AG04449 (cell line): ENCODE measurements around the gene DNM3.

Experiments used
- CTCF ChIA-PET: fragments of 350-600 bp; formaldehyde crosslinking; extraction: SDS; loops from one replicate; lab custom pipeline; 2021; ENCODE audit warnings: antibody characterized with exemption; lab: Yijun Ruan, JAX
- POLR2A ChIA-PET: fragments of 400-600, 350-600 bp; formaldehyde crosslinking; extraction: SDS; loops from one replicate; lab custom pipeline; 2020; ENCODE audit warnings: antibody characterized with exemption, inconsistent platforms; lab: Yijun Ruan, JAX
- DNase-seq: peaks from one replicate; pipeline ENCODE4 v3.0.0-alpha.2; 2010; ENCODE audit warnings: low read depth, low spot score
- H3K4me3 ChIP-seq: 2 replicates; pipeline ENCODE4 v1.5.1; 2011; ENCODE audit warnings: low read depth, mild to moderate bottlenecking, control low read depth, low read length
- CTCF ChIP-seq: IDR thresholded peaks from one replicate; pipeline ENCODE4 v1.5.1; 2011; ENCODE audit warnings: mild to moderate bottlenecking, moderate library complexity, low read length, control low read depth, inconsistent platforms; ENCODE audit not compliant: insufficient read depth; ENCODE audit errors: missing control alignments

Gene DNM3

GRCh38 chr1:172229942-172230341 is 388.6 kb downstream of the DNM3 start:
- H3K4me3 ChIP-seq: no peak overlapping the region
- DNase-seq: no peak
- POLR2A ChIA-PET: no interaction called here
- CTCF ChIA-PET: interaction anchor here (1.3 kb wide), 1 partner anchor 26 kb away, joined by 3 read pairs; no protein-coding TSS in a partner anchor
- TF ChIP-seq CTCF: no peak

GRCh38 chr1:172230526-172230925 is 389.2 kb downstream of the DNM3 start:
- DNase-seq: no peak
- ChIA-PET CTCF (interaction anchor here (1.3 kb wide), 1 partner anchor 27 kb away, joined by 3 read pairs; no protein-coding TSS in a partner anchor), POLR2A (no interaction called here)
- H3K4me3 ChIP-seq: no peak overlapping the region
- no peak for TF ChIP-seq CTCF

- no peak for DNase-seq
- POLR2A ChIA-PET: no interaction called here
- H3K4me3 ChIP-seq: no peak overlapping the region
- CTCF ChIA-PET: no interaction called here
- TF ChIP-seq CTCF: no peak
Observed at GRCh38 chr1:172236958-172237357, 395.7 kb downstream of the DNM3 start.

GRCh38 chr1:172238158-172238557 is 396.9 kb downstream of the DNM3 start:
- TF ChIP-seq CTCF: no peak
- no peak for DNase-seq
- CTCF ChIA-PET: no interaction called here
- POLR2A ChIA-PET: no interaction called here
- H3K4me3 ChIP-seq: no peak overlapping the region

- no peak for DNase-seq
- CTCF ChIA-PET: interaction anchor here (1.3 kb wide), 1 partner anchor 27 kb away, joined by 3 read pairs; no protein-coding TSS in a partner anchor
- POLR2A ChIA-PET: no interaction called here
- no peak for TF ChIP-seq CTCF
- H3K4me3 ChIP-seq: no peak overlapping the region
Observed at GRCh38 chr1:172238965-172239364, 397.7 kb downstream of the DNM3 start.

GRCh38 chr1:172239901-172240300 is 398.6 kb downstream of the DNM3 start:
- POLR2A ChIA-PET: no interaction called here
- TF ChIP-seq CTCF: no peak
- no peak overlapping the region for H3K4me3 ChIP-seq
- DNase-seq: no peak
- CTCF ChIA-PET: interaction anchor here (1.3 kb wide), 1 partner anchor 28 kb away, joined by 3 read pairs; no protein-coding TSS in a partner anchor
